Measurements from ENCODE around the gene UGT2B15. TPM values are rescaled to one million over a fixed set of nuclear protein-coding genes. Genes with fewer than 3 reads are reported as not detected.
"Not testable (repeated sequence)": the region's sequence is repeated elsewhere in the genome, so short reads cannot be mapped to it uniquely, and the experiment has no call there.

Gene UGT2B15
- total and polyA plus RNA-seq, 10 donors, result 0.11 to 0.85 (median 0.46) TPM; not detected in 7

GRCh38 chr4:68714400-68714799 is 43.9 kb upstream of the UGT2B15 start:
- H3K27me3 ChIP-seq (replicated peaks in 1 of 7), result no peaks in the 10 kb centered on the region
- intact Hi-C loops (cut with DNase I; ENCODE audit: low total_unique reads), result no loop called here
- 64 to 100% (median 87%) methylated on average over 2 of the region's 2 CpGs for WGBS, 5 donors
- no peak overlapping the region for H3K4me3 ChIP-seq
- no peak for TF ChIP-seq POLR2AphosphoS5 (IDR thresholded peaks at IDR 0.05)
- no peak for TF ChIP-seq POLR2A (IDR thresholded peaks at IDR 0.05)
- no peaks in the 10 kb centered on the region for H3K9me3 ChIP-seq
- H3K4me1 ChIP-seq, result no peaks in the 10 kb centered on the region
- no peaks in the 10 kb centered on the region for H3K36me3 ChIP-seq
- H3K27ac ChIP-seq, result no peak overlapping the region
- DNase-seq, result no peak

- no peak overlapping the region for H3K27ac ChIP-seq
- H3K4me3 ChIP-seq, result no peak overlapping the region
- no peaks in the 10 kb centered on the region for H3K4me1 ChIP-seq
- no peaks in the 10 kb centered on the region for H3K27me3 ChIP-seq (replicated peaks in 1 of 7)
- no peak for DNase-seq
- no peaks in the 10 kb centered on the region for H3K36me3 ChIP-seq
- 75 to 83% (median 79%) methylated on average over 3 of the region's 3 CpGs for WGBS, 5 donors
- no peak for TF ChIP-seq POLR2AphosphoS5 (IDR thresholded peaks at IDR 0.05)
- no peak for TF ChIP-seq CTCF (IDR thresholded peaks at IDR 0.05 in 8 of 11, conservative IDR thresholded peaks at IDR 0.05 in 3 of 11)
- TF ChIP-seq POLR2A (IDR thresholded peaks at IDR 0.05), result no peak
- H3K9me3 ChIP-seq, result no peaks in the 10 kb centered on the region
- intact Hi-C loops (cut with DNase I; ENCODE audit: low total_unique reads), result no loop called here
These were observed 41.8 kb upstream of the UGT2B15 start for GRCh38 chr4:68712207-68712606.

DNA sequence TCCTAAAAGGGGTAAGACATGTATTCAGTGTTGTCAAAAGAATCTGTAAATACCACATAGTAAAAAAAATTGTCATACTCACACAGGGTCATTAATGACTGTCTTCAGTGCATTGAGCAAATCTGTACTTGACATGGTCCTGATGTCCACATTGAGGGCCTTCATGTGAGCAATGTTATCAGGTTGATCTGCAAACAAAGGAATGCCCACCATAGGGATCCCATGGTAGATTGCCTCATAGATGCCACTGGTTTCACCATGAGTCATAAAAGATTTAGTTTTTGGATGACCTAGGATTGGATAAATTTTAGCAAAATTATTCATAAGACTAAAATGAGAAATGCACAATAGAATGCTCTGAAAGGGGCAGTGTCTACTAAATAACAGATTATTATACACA is 38.1 kb upstream of the UGT2B15 start:
- intact Hi-C loops (cut with DNase I; ENCODE audit: low total_unique reads), result no loop called here
- H3K36me3 ChIP-seq, result no peaks in the 10 kb centered on the region
- TF ChIP-seq POLR2A (IDR thresholded peaks at IDR 0.05) (no peak), CTCF (IDR thresholded peaks at IDR 0.05 in 8 of 11, conservative IDR thresholded peaks at IDR 0.05 in 3 of 11) (no peak), POLR2AphosphoS5 (IDR thresholded peaks at IDR 0.05) (no peak)
- H3K4me1 ChIP-seq, result no peaks in the 10 kb centered on the region
- H3K27me3 ChIP-seq (replicated peaks in 1 of 7), result no peaks in the 10 kb centered on the region
- DNase-seq, result no peak
- H3K27ac ChIP-seq, result no peak overlapping the region
- no peak overlapping the region for H3K4me3 ChIP-seq
- peaks cover 0 to 4% (median 0%) of the 10 kb centered on the region in 8 donors for H3K9me3 ChIP-seq

DNA sequence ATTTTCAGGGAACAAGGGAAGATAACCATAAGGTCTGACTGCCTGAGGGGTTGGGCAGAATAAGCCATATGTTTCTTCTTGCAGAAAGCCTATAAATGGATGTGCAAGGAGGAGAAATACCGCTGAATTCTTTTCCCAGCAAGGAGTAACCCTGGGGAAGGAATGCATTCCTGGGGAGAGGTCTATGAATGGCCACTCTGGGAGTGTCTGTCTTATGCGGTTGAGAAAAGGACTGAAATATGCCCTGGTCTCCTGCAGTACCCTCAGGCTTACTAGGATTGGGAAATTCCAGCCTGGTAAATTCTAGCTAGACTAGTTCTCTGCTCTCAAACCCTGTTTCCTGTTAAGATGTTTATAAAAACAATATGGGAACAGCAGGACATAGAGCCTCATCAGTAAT is 32.7 kb upstream of the UGT2B15 start:
- intact Hi-C loops (cut with DNase I; ENCODE audit: low total_unique reads); DNase-seq; H3K36me3 ChIP-seq; H3K4me3 ChIP-seq; H3K27me3 ChIP-seq (replicated peaks in 1 of 7); H3K4me1 ChIP-seq; H3K27ac ChIP-seq: not testable (repeated sequence)
- H3K9me3 ChIP-seq, result peaks cover 0 to 10% (median 0%) of the 10 kb centered on the region in 8 donors
- 72 to 87% (median 74%) methylated on average over 2 of the region's 2 CpGs for WGBS, 5 donors

DNA sequence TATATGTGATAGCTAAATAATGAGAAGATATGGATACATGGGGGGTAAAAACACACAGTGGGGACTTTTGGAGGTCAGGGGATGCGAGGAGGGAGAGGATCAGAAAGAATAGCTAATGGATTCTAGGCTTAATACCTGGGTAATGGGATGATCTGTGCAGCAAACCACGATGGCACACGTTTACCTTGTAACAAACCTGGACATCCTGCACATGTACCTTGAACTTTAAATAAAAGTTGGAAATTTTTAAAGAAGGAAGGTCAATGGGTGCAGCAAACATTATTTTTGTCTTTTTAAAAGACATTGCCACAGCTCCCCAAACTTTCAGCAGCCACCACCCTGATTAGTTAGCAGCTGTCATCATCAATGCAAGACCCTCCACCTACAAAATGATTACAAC is 29.7 kb upstream of the UGT2B15 start:
- no peak overlapping the region for H3K4me3 ChIP-seq
- H3K4me1 ChIP-seq, result no peaks in the 10 kb centered on the region
- WGBS, 5 donors, result 43 to 81% (median 60%) methylated on average over 3 of the region's 3 CpGs
- no peaks in the 10 kb centered on the region for H3K27me3 ChIP-seq (replicated peaks in 1 of 7)
- TF ChIP-seq POLR2AphosphoS5 (IDR thresholded peaks at IDR 0.05) (no peak), POLR2A (IDR thresholded peaks at IDR 0.05) (no peak), CTCF (IDR thresholded peaks at IDR 0.05 in 8 of 11, conservative IDR thresholded peaks at IDR 0.05 in 3 of 11) (no peak)
- H3K27ac ChIP-seq, result no peak overlapping the region
- peaks cover 0 to 10% (median 0%) of the 10 kb centered on the region in 8 donors for H3K9me3 ChIP-seq
- DNase-seq, result no peak
- intact Hi-C loops (cut with DNase I; ENCODE audit: low total_unique reads), result no loop called here
- no peaks in the 10 kb centered on the region for H3K36me3 ChIP-seq
